WTC11 (cell line): Measurements from ENCODE around the gene DSEL.

Experiments
- ATF2 ChIP-seq: sonication (generic); formaldehyde crosslinking; IDR thresholded peaks from 2 replicates; pipeline ENCODE4 v1.8.1; 2022; ENCODE audit warnings: low read depth, missing genetic modification reagents, borderline replicate concordance
- CBFB ChIP-seq: sonication (generic); formaldehyde crosslinking; IDR thresholded peaks from 2 replicates; pipeline ENCODE4 v1.8.1; 2022; ENCODE audit warnings: mild to moderate bottlenecking, low read depth, missing genetic modification reagents
- E2F1 ChIP-seq: sonication (generic); formaldehyde crosslinking; IDR thresholded peaks from 2 replicates; pipeline ENCODE4 v1.8.0; 2022; ENCODE audit warnings: mild to moderate bottlenecking, missing genetic modification reagents
- ELF4 ChIP-seq: sonication (generic); formaldehyde crosslinking; IDR thresholded peaks from 2 replicates; pipeline ENCODE4 v1.8.1; 2022; ENCODE audit warnings: low read depth, mild to moderate bottlenecking, moderate library complexity, missing genetic modification reagents
- GRHL2 ChIP-seq: fragments of 250-450 bp; sonication (Bioruptor Pico); IDR thresholded peaks from 2 replicates; pipeline ENCODE4 v1.8.0; 2022; ENCODE audit warnings: mild to moderate bottlenecking, moderate library complexity; ENCODE audit not compliant: insufficient replicate concordance, severe bottlenecking
- NFYB ChIP-seq: sonication (generic); formaldehyde crosslinking; conservative IDR thresholded peaks from 2 replicates; pipeline ENCODE4 v1.8.0; 2022; ENCODE audit warnings: low read depth, missing genetic modification reagents
- NR3C1 ChIP-seq: sonication (generic); formaldehyde crosslinking; conservative IDR thresholded peaks from 2 replicates; pipeline ENCODE4 v1.8.1; 2023; ENCODE audit warnings: low read depth, mild to moderate bottlenecking, missing genetic modification reagents
- TP53 ChIP-seq: sonication (generic); formaldehyde crosslinking; IDR thresholded peaks from 2 replicates; pipeline ENCODE4 v1.8.1; 2023; ENCODE audit warnings: mild to moderate bottlenecking, missing genetic modification reagents
- USF2 ChIP-seq: sonication (generic); formaldehyde crosslinking; IDR thresholded peaks from 2 replicates; pipeline ENCODE4 v1.8.1; 2023; ENCODE audit warnings: mild to moderate bottlenecking, missing genetic modification reagents, moderate library complexity
- ZNF232 ChIP-seq: sonication (generic); formaldehyde crosslinking; IDR thresholded peaks from 2 replicates; pipeline ENCODE4 v1.8.0; 2022; ENCODE audit warnings: mild to moderate bottlenecking, missing genetic modification reagents
- ZNF532 ChIP-seq: fragments of 250-450 bp; sonication (Bioruptor Pico); IDR thresholded peaks from 2 replicates; pipeline ENCODE4 v1.9.0; 2021; ENCODE audit warnings: mild to moderate bottlenecking, borderline replicate concordance
- TF ChIP-seq, protein P1 (sequence below): fragments of 200-600 bp; IDR thresholded peaks from 2 replicates; pipeline ENCODE4 v1.8.0; 2022; ENCODE audit warnings: antibody characterized with exemption
- TF ChIP-seq, protein P2 (sequence below): sonication (generic); formaldehyde crosslinking; IDR thresholded peaks from 2 replicates; pipeline ENCODE4 v1.8.1; 2023; ENCODE audit warnings: mild to moderate bottlenecking, missing genetic modification reagents
- TF ChIP-seq, protein P3 (sequence below): sonication (generic); formaldehyde crosslinking; IDR thresholded peaks from 2 replicates; pipeline ENCODE4 v1.8.1; 2022; ENCODE audit warnings: low read depth, mild to moderate bottlenecking, moderate library complexity, missing genetic modification reagents, borderline replicate concordance

GRCh38 chr18:67485655-67486054 is 30.9 kb downstream of the DSEL start:
- TF ChIP-seq, protein P1, sequence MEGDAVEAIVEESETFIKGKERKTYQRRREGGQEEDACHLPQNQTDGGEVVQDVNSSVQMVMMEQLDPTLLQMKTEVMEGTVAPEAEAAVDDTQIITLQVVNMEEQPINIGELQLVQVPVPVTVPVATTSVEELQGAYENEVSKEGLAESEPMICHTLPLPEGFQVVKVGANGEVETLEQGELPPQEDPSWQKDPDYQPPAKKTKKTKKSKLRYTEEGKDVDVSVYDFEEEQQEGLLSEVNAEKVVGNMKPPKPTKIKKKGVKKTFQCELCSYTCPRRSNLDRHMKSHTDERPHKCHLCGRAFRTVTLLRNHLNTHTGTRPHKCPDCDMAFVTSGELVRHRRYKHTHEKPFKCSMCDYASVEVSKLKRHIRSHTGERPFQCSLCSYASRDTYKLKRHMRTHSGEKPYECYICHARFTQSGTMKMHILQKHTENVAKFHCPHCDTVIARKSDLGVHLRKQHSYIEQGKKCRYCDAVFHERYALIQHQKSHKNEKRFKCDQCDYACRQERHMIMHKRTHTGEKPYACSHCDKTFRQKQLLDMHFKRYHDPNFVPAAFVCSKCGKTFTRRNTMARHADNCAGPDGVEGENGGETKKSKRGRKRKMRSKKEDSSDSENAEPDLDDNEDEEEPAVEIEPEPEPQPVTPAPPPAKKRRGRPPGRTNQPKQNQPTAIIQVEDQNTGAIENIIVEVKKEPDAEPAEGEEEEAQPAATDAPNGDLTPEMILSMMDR: no peak
- TF ChIP-seq E2F1 (CRISPR knock-in tag) (no peak), NFYB (CRISPR knock-in tag) (no peak), TP53 (CRISPR knock-in tag) (no peak), ZNF532 (CRISPR knock-in tag) (no peak), USF2 (CRISPR knock-in tag) (no peak), CBFB (no peak), ZNF232 (CRISPR knock-in tag) (no peak), ELF4 (no peak), ATF2 (CRISPR knock-in tag) (no peak), NR3C1 (CRISPR knock-in tag) (no peak), GRHL2 (no peak)
- TF ChIP-seq, protein P2, sequence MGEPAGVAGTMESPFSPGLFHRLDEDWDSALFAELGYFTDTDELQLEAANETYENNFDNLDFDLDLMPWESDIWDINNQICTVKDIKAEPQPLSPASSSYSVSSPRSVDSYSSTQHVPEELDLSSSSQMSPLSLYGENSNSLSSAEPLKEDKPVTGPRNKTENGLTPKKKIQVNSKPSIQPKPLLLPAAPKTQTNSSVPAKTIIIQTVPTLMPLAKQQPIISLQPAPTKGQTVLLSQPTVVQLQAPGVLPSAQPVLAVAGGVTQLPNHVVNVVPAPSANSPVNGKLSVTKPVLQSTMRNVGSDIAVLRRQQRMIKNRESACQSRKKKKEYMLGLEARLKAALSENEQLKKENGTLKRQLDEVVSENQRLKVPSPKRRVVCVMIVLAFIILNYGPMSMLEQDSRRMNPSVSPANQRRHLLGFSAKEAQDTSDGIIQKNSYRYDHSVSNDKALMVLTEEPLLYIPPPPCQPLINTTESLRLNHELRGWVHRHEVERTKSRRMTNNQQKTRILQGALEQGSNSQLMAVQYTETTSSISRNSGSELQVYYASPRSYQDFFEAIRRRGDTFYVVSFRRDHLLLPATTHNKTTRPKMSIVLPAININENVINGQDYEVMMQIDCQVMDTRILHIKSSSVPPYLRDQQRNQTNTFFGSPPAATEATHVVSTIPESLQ (CRISPR knock-in tag): no peak
- TF ChIP-seq, protein P3, sequence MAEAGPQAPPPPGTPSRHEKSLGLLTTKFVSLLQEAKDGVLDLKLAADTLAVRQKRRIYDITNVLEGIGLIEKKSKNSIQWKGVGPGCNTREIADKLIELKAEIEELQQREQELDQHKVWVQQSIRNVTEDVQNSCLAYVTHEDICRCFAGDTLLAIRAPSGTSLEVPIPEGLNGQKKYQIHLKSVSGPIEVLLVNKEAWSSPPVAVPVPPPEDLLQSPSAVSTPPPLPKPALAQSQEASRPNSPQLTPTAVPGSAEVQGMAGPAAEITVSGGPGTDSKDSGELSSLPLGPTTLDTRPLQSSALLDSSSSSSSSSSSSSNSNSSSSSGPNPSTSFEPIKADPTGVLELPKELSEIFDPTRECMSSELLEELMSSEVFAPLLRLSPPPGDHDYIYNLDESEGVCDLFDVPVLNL (CRISPR knock-in tag): no peak
